ENCODE data around the gene OSBPL10.

The OSBPL10 gene

DNA sequence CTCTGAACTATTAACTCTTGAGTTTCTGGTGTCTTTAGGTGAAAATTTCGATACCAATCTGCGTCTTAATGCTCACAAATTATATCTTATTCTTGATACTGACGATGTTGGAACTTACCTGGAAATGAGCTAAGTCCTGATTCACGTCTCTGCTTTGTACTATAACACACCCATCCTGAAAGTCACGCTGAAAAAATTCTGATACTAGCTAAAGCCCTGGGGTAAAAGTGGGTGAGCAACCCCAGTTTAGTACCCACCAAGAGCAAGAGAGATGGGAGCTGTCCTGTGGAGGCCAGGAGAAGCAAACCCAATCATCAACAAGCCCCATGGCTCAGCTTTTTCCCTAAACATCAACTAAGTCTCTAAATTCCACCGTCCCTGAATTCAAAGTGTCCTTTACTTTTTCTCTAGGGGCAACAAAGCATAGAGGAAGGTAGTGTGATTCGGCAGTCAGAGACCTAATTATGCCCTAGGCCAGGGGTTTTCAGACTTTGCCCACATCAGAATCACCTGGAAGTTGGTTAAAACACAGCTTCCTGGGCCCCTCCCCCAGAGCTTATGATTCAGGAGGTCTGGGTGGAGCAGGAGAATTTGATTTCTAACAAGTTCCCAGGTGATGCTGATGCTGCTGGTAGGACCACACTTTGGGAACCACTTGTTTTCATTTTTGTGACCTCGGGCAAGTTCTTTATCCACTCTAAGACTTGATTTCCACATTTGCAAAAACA, 90.2 kb downstream of the OSBPL10 start:
- TF ChIP-seq, protein P1, sequence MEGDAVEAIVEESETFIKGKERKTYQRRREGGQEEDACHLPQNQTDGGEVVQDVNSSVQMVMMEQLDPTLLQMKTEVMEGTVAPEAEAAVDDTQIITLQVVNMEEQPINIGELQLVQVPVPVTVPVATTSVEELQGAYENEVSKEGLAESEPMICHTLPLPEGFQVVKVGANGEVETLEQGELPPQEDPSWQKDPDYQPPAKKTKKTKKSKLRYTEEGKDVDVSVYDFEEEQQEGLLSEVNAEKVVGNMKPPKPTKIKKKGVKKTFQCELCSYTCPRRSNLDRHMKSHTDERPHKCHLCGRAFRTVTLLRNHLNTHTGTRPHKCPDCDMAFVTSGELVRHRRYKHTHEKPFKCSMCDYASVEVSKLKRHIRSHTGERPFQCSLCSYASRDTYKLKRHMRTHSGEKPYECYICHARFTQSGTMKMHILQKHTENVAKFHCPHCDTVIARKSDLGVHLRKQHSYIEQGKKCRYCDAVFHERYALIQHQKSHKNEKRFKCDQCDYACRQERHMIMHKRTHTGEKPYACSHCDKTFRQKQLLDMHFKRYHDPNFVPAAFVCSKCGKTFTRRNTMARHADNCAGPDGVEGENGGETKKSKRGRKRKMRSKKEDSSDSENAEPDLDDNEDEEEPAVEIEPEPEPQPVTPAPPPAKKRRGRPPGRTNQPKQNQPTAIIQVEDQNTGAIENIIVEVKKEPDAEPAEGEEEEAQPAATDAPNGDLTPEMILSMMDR (IDR thresholded peaks at IDR 0.05; ENCODE audit: low read depth, low read length): no peak
- no peak for DNase-seq (ENCODE audit: extremely low read depth, low read depth)

DNA sequence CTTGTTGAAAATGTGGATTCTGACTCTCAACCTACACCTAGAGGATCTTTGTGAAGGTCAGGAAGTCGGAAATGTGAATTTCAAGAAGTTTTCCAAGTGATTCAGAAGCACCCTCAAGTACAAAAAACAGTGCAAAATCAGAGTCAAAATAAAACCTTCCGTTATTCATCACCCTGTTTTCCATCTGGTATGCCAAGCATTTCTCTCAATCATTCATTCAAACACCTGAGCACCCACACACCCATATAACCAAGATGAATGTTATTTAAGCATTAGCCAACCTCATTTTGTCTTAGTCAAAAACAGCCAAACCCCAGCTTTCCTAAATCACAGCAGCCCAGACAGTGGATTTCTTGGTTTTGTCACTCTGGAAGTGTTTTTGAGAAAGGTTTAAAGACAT, 91.1 kb downstream of the OSBPL10 start:
- TF ChIP-seq, protein P1 (IDR thresholded peaks at IDR 0.05; ENCODE audit: low read depth, low read length): no peak
- no peak for DNase-seq (ENCODE audit: extremely low read depth, low read depth)

DNA sequence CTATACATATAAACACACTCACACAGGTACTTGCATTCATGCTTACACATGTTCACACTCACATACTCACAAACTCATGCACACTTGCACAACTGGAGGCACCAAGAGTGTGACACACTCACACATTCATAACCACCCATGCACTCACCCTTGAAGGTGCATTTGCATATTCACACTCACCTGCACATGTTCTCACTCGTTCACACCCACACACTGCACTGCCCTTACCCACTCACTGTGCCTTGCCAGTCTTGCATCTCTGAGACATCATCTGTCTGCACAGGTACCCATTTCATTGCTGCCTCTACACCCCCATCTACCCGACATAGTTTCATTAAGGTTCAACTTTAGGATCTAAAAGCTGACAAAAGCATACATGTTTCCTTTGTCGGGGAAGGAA, 95.8 kb downstream of the OSBPL10 start:
- TF ChIP-seq, protein P1 (IDR thresholded peaks at IDR 0.05; ENCODE audit: low read depth, low read length): no peak

DNA sequence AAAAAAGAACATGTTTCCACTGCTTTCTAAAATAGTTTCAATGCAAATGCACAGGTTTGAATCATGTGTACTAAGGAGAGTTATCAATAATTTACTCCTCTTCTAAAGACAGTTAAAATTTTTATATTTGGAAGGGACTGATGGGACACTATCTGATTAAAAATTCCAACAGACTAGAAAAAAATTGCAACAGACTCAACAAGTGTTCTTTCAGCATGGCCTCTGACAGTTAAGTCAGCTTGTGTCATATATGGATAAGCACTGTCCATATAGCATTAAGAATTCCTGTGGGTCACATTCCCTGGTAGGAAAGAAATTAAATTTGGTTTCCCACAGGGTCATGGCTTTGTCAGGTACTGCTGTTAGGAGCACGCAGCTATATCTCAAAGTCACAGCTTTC, 96.8 kb downstream of the OSBPL10 start:
- TF ChIP-seq, protein P1 (IDR thresholded peaks at IDR 0.05; ENCODE audit: low read depth, low read length): no peak
- DNase-seq (ENCODE audit: extremely low read depth, low read depth): no peak

More for the DNA sequence above, 95.8 kb downstream of the OSBPL10 start:
- DNase-seq (ENCODE audit: extremely low read depth, low read depth): no peak

DNA sequence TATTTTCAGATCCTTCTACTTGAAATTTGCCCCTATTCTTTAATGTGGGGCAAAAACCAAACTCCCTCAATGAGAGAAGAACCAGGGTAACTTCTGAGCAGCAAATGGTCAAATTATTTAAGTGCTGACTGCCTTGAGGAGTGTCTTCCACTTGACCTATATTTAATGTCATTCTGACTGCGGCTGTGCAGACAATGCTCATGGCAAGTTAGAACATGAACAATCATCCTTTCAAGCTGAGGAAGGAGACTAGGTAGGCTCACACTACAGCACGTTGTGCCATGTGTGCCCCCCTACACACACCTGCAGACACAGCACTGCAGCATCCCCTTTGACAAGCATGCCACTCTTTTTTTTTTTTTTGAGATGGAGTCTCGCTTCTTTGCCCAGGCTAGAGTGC, 98.2 kb downstream of the OSBPL10 start:
- TF ChIP-seq, protein P1 (IDR thresholded peaks at IDR 0.05; ENCODE audit: low read depth, low read length): no peak
- DNase-seq (ENCODE audit: extremely low read depth, low read depth): no peak

DNA sequence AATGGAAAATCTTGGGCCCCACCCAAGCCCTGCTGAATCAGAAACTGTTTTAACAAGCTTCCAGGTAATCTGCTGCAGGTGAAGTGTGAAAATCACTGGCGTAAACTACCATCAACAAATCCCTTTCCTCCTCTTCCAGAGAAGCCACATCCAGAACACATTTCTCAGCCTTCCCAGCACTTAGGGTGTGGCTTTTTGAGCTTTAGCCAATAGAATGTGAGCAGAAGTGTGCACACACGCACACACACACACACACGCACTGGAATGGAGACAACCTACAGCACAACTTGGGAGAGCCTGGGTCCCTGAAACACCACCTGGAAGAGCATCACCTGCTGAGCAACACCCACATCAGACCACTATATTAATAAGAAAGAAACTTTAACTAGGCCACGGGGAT, 98.6 kb downstream of the OSBPL10 start:
- no peak for DNase-seq (ENCODE audit: extremely low read depth, low read depth)
- TF ChIP-seq, protein P1 (IDR thresholded peaks at IDR 0.05; ENCODE audit: low read depth, low read length): no peak

DNA sequence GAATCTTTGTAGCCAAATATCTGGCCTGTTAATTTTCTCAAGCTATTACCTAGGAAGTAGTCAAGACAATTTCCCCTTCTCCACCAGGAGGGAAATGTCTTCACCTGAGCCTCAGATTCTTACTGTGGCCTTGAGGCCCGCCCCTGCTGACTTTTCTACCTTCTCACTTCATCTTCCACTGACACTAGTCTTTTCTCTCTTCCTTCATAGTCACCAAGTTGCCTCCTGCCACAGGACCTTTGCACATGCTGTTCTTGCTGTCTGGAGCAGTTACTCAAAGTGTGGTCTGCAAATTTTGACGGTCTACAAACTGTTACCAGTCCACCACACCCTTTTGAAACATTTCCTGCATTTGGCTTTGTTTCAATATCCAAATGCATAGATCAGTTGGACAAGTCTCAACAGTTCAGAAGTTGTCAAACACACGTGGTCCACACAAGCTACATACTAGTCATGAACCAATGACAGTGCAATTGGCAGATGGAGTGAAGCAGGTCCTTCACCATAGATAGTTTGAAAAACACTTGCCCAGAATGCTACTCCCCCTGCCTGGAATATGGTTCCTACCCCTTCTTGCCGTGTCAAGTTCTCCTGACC, 100.5 kb downstream of the OSBPL10 start:
- TF ChIP-seq, protein P1 (IDR thresholded peaks at IDR 0.05; ENCODE audit: low read depth, low read length): no peak
- DNase-seq (ENCODE audit: extremely low read depth, low read depth): no peak

Data from AG09319 (cell line).